Pancreas (tissue), 10 donors: ENCODE measurements around the gene SMARCD3. TPM values are rescaled to one million over a fixed set of nuclear protein-coding genes. Genes with fewer than 3 reads are reported as not detected.
A peak's percentile ranks its signal among the peaks of the same experiment; 100 is the strongest.

Experiments
- ATAC-seq, 4 donors: fragments of 200-7000 bp; cut with Tn5 transposase; one replicate each; pipeline versions ENCODE4 v1.8.0 to v1.9.1; 2020; ENCODE audit warnings: mild to moderate bottlenecking in 4 of 4, moderate library complexity in 4 of 4
- DNase-seq, 6 donors: peaks; one replicate each; pipeline ENCODE4 v3.0.0-alpha.2; 2020
- FAIRE-seq: peaks from 2 replicates; lab custom pipeline; 2012; peaks lifted over from hg19 to GRCh38; lab: Jason Lieb, UNC
- H3K27ac ChIP-seq, 4 donors: fragments of 200-600 bp; sonication (generic); 1 replicate in 3 of 4; 2 replicates in 1 of 4; pipeline versions ENCODE4 v1.5.0 to v1.8.0; 2020
- H3K27me3 ChIP-seq, 4 donors: fragments of 200-600 bp; one replicate each; pipeline ENCODE4 v1.8.0; 2021
- H3K36me3 ChIP-seq, 3 donors: fragments of 200-600 bp; sonication (generic) in 1 of 3; one replicate each; pipeline versions ENCODE4 v1.5.0 to v1.8.0; 2020 to 2021
- H3K4me1 ChIP-seq, 3 donors: fragments of 200-600 bp; one replicate each; pipeline ENCODE4 v1.8.0; 2021
- H3K4me3 ChIP-seq, 4 donors: fragments of 200-600 bp; sonication (generic) in 2 of 4; one replicate each; pipeline versions ENCODE4 v1.5.0 to v1.8.0; 2020 to 2021
- H3K9me3 ChIP-seq, 4 donors: fragments of 200-600 bp; one replicate each; pipeline ENCODE4 v1.8.0; 2021
- CTCF ChIP-seq, 4 donors: fragments of 200-600 bp; sonication (generic) in 3 of 4; IDR thresholded peaks; one replicate each; pipeline versions ENCODE4 v1.5.0 to v1.8.0; 2021; ENCODE audit warnings: antibody characterized with exemption in 4 of 4
- WGBS, 2 donors: extraction: QIAGEN DNeasy Blood & Tissue Kit; methylation state at CpG; one replicate each; pipeline ENCODE4 v1.1.7; 2013; 5-methylcytosine and 5-hydroxymethylcytosine counted together
- intact Hi-C, 3 donors: fragments of 100-400 bp; cut with DNase I; formaldehyde crosslinking; loops; one replicate each; pipeline versions ENCODE4 v1.11.1 to v1.14.2; 2022
- polyA plus RNA-seq, 2 donors: library from polyadenylated mRNA; stranded (reverse); fragments of 200-250 nt; gene quantifications; one replicate each; pipeline ENCODE4 v1.2.3, GENCODE V29; 2013
- total RNA-seq, 6 donors: library from RNA; stranded (reverse); fragmentation: NEBNext Ultra II Directional in 4 of 6; extraction: Animal tissue kit (Norgen Biotek cat#: 25700) in 4 of 6; gene quantifications; one replicate each; pipeline versions ENCODE4 v1.2.1 to v1.2.4, GENCODE V29; 2021 to 2023
- donor health status: healthy with polysubstance abuse.
- donor health status: DM: no; HTN: no; CAD: no; lungs with moderate emphysema.
- donor health status: DM: no; HTN: no; CAD: no.
- donor health status: control.
- donor health status: control.
- donor health status: Bipolar disorder and iron deficiency.
- donor health status: DM: yes; HTN: yes; CAD: no.
- donor health status: DM: no; HTN: no; CAD: no.
- donor health status: DM: no; HTN: no; CAD: no.
- donor health status: DM: yes; HTN: yes; CAD: no.

SMARCD3 gene
- total and polyA plus RNA-seq, 8 donors, result 13.0 to 69.9 (median 22.7) TPM

GRCh38 chr7:151251689-151252560 is 3.4 kb upstream of the SMARCD3 start:
- Histone ChIP-seq H3K27ac (peak overlapping the region; percentile 59 to 76 (median 70)), H3K36me3 (no peaks in the 10 kb centered on the region), H3K4me1 (peaks cover 17 to 26% (median 19%) of the 10 kb centered on the region in 3 donors), H3K27me3 (no peaks in the 10 kb centered on the region), H3K9me3 (no peaks in the 10 kb centered on the region), H3K4me3 (peak overlapping the region; percentile 11 to 49 (median 38))
- TF ChIP-seq CTCF (IDR thresholded peaks at IDR 0.05), result no peak
- FAIRE-seq, result no peak
- ATAC-seq, result peak; percentile 49 to 74 (median 66)
- DNase-seq, result peak; percentile 72 to 92 (median 79)
- WGBS, 2 donors, result 4 to 5% methylated on average over 46 to 79 of the region's 79 CpGs
- intact Hi-C loops, result no loop called here

- no peaks in the 10 kb centered on the region for H3K27me3 ChIP-seq
- no peak for FAIRE-seq
- WGBS, 2 donors, result 3 to 4% methylated on average over 16 to 19 of the region's 19 CpGs
- no peak for TF ChIP-seq CTCF (IDR thresholded peaks at IDR 0.05)
- no peaks in the 10 kb centered on the region for H3K36me3 ChIP-seq
- peaks cover 17 to 27% (median 19%) of the 10 kb centered on the region in 3 donors for H3K4me1 ChIP-seq
- no peak for ATAC-seq
- H3K9me3 ChIP-seq, result no peaks in the 10 kb centered on the region
- peak in 1 of 6 donors; percentile 61 for DNase-seq
- H3K4me3 ChIP-seq, result peak overlapping the region; percentile 2 to 49 (median 32)
- intact Hi-C loops, result no loop called here
- peak overlapping the region; percentile 59 to 74 (median 70) for H3K27ac ChIP-seq
These were observed 2.8 kb upstream of the SMARCD3 start for GRCh38 chr7:151251328-151251688.

GRCh38 chr7:151250181-151251132 is 2.0 kb upstream of the SMARCD3 start:
- Histone ChIP-seq H3K4me3 (no peak overlapping the region), H3K36me3 (no peaks in the 10 kb centered on the region), H3K27ac (peak overlapping the region; percentile 80 to 88 (median 82)), H3K27me3 (no peaks in the 10 kb centered on the region), H3K9me3 (no peaks in the 10 kb centered on the region), H3K4me1 (peaks cover 20 to 27% (median 21%) of the 10 kb centered on the region in 3 donors)
- TF ChIP-seq CTCF (IDR thresholded peaks at IDR 0.05), result no peak
- DNase-seq, result peak in 2 of 6 donors; percentile 23 to 55
- 62 to 64% methylated on average over 7 of the region's 7 CpGs for WGBS, 2 donors
- intact Hi-C loops, result no loop called here
- FAIRE-seq, result no peak
- no peak for ATAC-seq

- H3K36me3 ChIP-seq, result no peaks in the 10 kb centered on the region
- DNase-seq (peak in 5 of 6 donors; percentile 62 to 80 (median 74)), FAIRE-seq (no peak), ATAC-seq (peak; percentile 40 to 61 (median 52))
- H3K27ac ChIP-seq, result peak overlapping the region; percentile 80 to 88 (median 82)
- peaks cover 25 to 33% (median 28%) of the 10 kb centered on the region in 3 donors for H3K4me1 ChIP-seq
- intact Hi-C loops, result loop anchor here in 1 of 3 donors (10.0 kb wide), 1 partner anchor 55 kb away; no protein-coding TSS in a partner anchor
- no peaks in the 10 kb centered on the region for H3K27me3 ChIP-seq
- no peak for TF ChIP-seq CTCF (IDR thresholded peaks at IDR 0.05)
- no peaks in the 10 kb centered on the region for H3K9me3 ChIP-seq
- peak overlapping the region in 2 of 4 donors; percentile 60 to 64 for H3K4me3 ChIP-seq
- WGBS, 2 donors, result 12 to 21% methylated on average over 2 to 5 of the region's 5 CpGs
These were observed 1.2 kb upstream of the SMARCD3 start for GRCh38 chr7:151249732-151250072.
